Esophagus squamous epithelium (tissue), 5 donors: ENCODE results near the gene ELOVL2. TPM values are rescaled to one million over a fixed set of nuclear protein-coding genes. Genes with fewer than 3 reads are reported as not detected.

Source experiments
- DNase-seq: peaks from one replicate; lab custom pipeline; 2025; lab: John Stamatoyannopoulos, UW
- H3K27ac ChIP-seq, 4 donors: fragments of 200-600 bp; sonication (generic); one replicate each; pipeline ENCODE4 v1.5.1; 2016 to 2019; ENCODE audit warnings: mild to moderate bottlenecking in 1 of 4
- H3K27me3 ChIP-seq, 4 donors: fragments of 200-600 bp; sonication (generic); 1 replicate in 3 of 4; 2 replicates in 1 of 4; pipeline versions ENCODE4 v1.5.1 to v1.6.0; 2017 to 2021; ENCODE audit warnings: antibody characterized with exemption in 1 of 4
- H3K36me3 ChIP-seq, 3 donors: fragments of 200-600 bp; sonication (generic); one replicate each; pipeline ENCODE4 v1.5.1; 2016 to 2019
- H3K4me1 ChIP-seq, 3 donors: fragments of 200-600 bp; sonication (generic); one replicate each; pipeline ENCODE4 v1.5.1; 2017 to 2019
- H3K4me3 ChIP-seq, 4 donors: fragments of 200-600 bp; sonication (generic); 1 replicate in 3 of 4; 2 replicates in 1 of 4; pipeline ENCODE4 v1.5.1; 2016 to 2019; ENCODE audit warnings: mild to moderate bottlenecking in 2 of 4, moderate library complexity in 1 of 4
- H3K9me3 ChIP-seq, 3 donors: fragments of 200-600 bp; sonication (generic); one replicate each; pipeline ENCODE4 v1.5.1; 2016 to 2019
- CTCF ChIP-seq, 6 experiments: fragments of 450-650 bp in 4 of 6; fragments of 200-600 bp in 2 of 6; sonication (generic) in 2 of 6; IDR thresholded peaks; one replicate each; pipeline ENCODE4 v1.5.1; 2016 to 2019; ENCODE audit warnings: antibody characterized with exemption in 6 of 6, mild to moderate bottlenecking in 4 of 6, moderate library complexity in 4 of 6
- POLR2A ChIP-seq, 4 donors: fragments of 450-650 bp; IDR thresholded peaks; one replicate each; pipeline ENCODE4 v1.6.1; 2017; ENCODE audit warnings: antibody characterized with exemption in 4 of 4, mild to moderate bottlenecking in 4 of 4, moderate library complexity in 3 of 4
- WGBS, 2 donors: methylation state at CpG; one replicate each; pipeline ENCODE4 v1.1.5; 2018; 5-methylcytosine and 5-hydroxymethylcytosine counted together
- intact Hi-C: fragments of 100-400 bp; cut with DNase I; formaldehyde crosslinking; loops from one replicate; pipeline ENCODE4 v1.15.0; 2022
- total RNA-seq, 4 donors: library from RNA; depleted of rRNA; stranded (reverse); fragments of >200 nt; gene quantifications; one replicate each; pipeline ENCODE4 v1.1.0, GENCODE V29; 2016
- donor health status: DM: yes; HTN: yes; CAD: no.

ELOVL2 gene
- total RNA-seq, 4 donors from 2014 or later, result 0.06 to 0.38 (median 0.18) TPM; not detected in 1

- Histone ChIP-seq H3K4me1 (peaks cover 0 to 20% (median 11%) of the 10 kb centered on the region in 3 donors), H3K9me3 (no peaks in the 10 kb centered on the region), H3K36me3 (no peaks in the 10 kb centered on the region), H3K4me3 (no peak overlapping the region), H3K27ac (no peak overlapping the region), H3K27me3 (peaks cover 5 to 70% (median 10%) of the 10 kb centered on the region in 4 donors)
- TF ChIP-seq POLR2A (IDR thresholded peaks at IDR 0.05) (no peak), CTCF (IDR thresholded peaks at IDR 0.05) (no peak)
- DNase-seq, result no peak
- WGBS, 2 donors, result 82 to 83% methylated on average over 3 of the region's 3 CpGs
- intact Hi-C loops, result no loop called here
Measured at GRCh38 chr6:11040134-11040533, 4.0 kb downstream of the ELOVL2 start.

DNA sequence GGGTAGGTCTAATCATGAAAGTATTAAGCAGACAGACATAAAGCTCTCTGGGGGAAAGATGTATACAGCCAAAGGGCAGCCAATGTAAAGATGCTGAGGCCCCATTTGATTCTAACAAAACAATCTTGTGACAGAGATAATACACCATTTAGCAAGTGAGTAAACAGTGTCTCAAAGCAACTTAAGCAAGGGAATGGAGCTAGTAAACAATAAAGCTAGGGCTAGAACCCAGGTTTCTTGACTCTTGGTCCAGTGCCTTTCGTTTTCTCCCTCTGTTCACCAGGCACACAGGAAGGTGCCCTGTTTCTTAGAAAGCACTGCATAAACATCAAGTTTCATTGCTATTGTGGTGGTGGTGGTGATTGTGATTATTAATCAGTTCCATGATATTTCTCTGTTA is 5.1 kb downstream of the ELOVL2 start:
- intact Hi-C loops, result no loop called here
- WGBS, 2 donors, result 68 to 77% methylated on average over 1 of the region's 1 CpG

GRCh38 chr6:11036977-11037430 is 7.1 kb downstream of the ELOVL2 start:
- H3K27ac ChIP-seq, result no peak overlapping the region
- no peaks in the 10 kb centered on the region for H3K36me3 ChIP-seq
- H3K4me1 ChIP-seq, result no peaks in the 10 kb centered on the region
- TF ChIP-seq CTCF (IDR thresholded peaks at IDR 0.05), result no peak
- no peak for TF ChIP-seq POLR2A (IDR thresholded peaks at IDR 0.05)
- DNase-seq, result no peak
- no peaks in the 10 kb centered on the region for H3K9me3 ChIP-seq
- 36 to 66% methylated on average over 2 of the region's 2 CpGs for WGBS, 2 donors
- peaks cover 0 to 50% (median 0%) of the 10 kb centered on the region in 4 donors for H3K27me3 ChIP-seq
- intact Hi-C loops, result no loop called here
- H3K4me3 ChIP-seq, result no peak overlapping the region

More for the DNA sequence above, 5.1 kb downstream of the ELOVL2 start:
- peaks cover 0 to 67% (median 6%) of the 10 kb centered on the region in 4 donors for H3K27me3 ChIP-seq
- H3K4me1 ChIP-seq, result peaks cover 0 to 12% (median 6%) of the 10 kb centered on the region in 3 donors
- H3K9me3 ChIP-seq, result no peaks in the 10 kb centered on the region
- no peak for DNase-seq
- H3K4me3 ChIP-seq, result no peak overlapping the region
- no peak for TF ChIP-seq CTCF (IDR thresholded peaks at IDR 0.05)
- no peak for TF ChIP-seq POLR2A (IDR thresholded peaks at IDR 0.05)
- H3K36me3 ChIP-seq, result no peaks in the 10 kb centered on the region
- H3K27ac ChIP-seq, result no peak overlapping the region

GRCh38 chr6:11036351-11036740 is 7.8 kb downstream of the ELOVL2 start:
- 57 to 68% methylated on average over 4 of the region's 4 CpGs for WGBS, 2 donors
- Histone ChIP-seq H3K4me3 (no peak overlapping the region), H3K9me3 (no peaks in the 10 kb centered on the region), H3K27ac (no peak overlapping the region), H3K27me3 (peaks cover 0 to 43% (median 0%) of the 10 kb centered on the region in 4 donors), H3K36me3 (no peaks in the 10 kb centered on the region), H3K4me1 (no peaks in the 10 kb centered on the region)
- TF ChIP-seq CTCF (IDR thresholded peaks at IDR 0.05), result no peak
- no peak for TF ChIP-seq POLR2A (IDR thresholded peaks at IDR 0.05)
- no peak for DNase-seq
- intact Hi-C loops, result no loop called here

GRCh38 chr6:11035616-11036350 is 8.3 kb downstream of the ELOVL2 start:
- H3K27me3 ChIP-seq, result peaks cover 0 to 40% (median 0%) of the 10 kb centered on the region in 4 donors
- H3K9me3 ChIP-seq, result no peaks in the 10 kb centered on the region
- no peaks in the 10 kb centered on the region for H3K4me1 ChIP-seq
- no peak for DNase-seq
- no peak overlapping the region for H3K4me3 ChIP-seq
- intact Hi-C loops, result no loop called here
- 72 to 75% methylated on average over 7 of the region's 7 CpGs for WGBS, 2 donors
- H3K27ac ChIP-seq, result no peak overlapping the region
- no peaks in the 10 kb centered on the region for H3K36me3 ChIP-seq
- TF ChIP-seq POLR2A (IDR thresholded peaks at IDR 0.05) (no peak), CTCF (IDR thresholded peaks at IDR 0.05) (no peak)
